Measurements from ENCODE around the gene CARD9.

CARD9 gene

DNA sequence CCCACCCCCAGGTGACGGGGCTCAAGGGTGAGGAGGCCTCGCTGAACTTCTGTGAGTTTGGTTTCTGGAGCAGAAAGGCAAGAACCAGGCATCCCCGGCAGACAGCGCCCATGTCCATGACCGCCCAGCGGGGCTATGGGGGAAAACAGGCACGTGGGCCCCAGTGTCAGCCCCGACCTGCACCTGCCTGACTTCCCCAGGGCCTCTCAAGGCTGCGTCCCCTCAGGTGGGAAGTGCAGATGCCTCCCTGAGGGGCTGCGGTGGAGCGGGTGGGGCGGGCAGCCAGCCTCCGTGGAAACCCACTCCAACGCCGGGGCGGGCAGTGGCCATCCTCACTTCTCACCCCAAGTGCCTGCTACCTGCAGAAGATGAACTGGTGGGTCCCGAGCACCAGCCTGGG, 6.9 kb upstream of the CARD9 start:
- DNase-seq (ENCODE audit: low read depth) = no peak

DNA sequence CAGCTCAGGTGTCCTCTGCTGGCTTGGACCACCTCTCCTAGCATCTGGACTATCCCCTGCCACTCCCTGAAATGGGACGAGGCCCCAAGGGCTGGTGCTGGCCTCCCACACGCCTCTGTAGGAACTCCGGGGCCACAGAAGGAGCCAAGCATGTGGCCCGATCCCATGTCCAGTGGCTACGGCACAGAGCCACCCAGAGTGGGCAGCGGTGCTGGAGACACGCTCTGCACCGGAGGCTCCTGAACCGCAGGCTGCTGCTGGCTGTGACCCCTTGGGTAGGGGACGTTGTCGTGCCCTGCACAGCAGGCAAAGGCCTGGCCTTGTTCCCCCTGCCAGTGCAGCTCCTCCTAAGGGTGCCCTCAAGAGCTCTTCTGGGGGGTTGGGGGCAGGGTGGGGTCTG, 6.4 kb upstream of the CARD9 start:
- no peak for DNase-seq (ENCODE audit: low read depth)

DNA sequence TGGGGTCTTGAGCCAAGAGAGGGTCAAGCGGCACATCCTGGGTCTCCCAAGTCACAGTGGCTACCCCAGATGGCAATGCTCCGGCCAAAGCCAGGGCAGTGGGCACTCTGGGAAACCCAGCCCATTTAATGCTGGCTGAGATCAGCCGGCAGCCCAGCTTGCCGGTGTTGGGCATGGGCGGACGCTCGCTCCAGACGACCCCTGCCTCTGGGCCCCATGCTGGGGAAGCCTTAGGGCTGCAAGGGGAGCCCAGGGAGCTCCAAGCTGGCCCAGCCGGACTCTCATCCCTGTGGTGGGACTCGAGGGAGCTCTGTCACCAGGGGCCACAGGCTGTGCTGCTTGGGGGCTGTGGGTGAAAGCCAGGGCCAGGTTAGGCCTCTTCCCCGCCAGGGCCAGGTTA, 5.9 kb upstream of the CARD9 start:
- DNase-seq (ENCODE audit: low read depth) = no peak

DNA sequence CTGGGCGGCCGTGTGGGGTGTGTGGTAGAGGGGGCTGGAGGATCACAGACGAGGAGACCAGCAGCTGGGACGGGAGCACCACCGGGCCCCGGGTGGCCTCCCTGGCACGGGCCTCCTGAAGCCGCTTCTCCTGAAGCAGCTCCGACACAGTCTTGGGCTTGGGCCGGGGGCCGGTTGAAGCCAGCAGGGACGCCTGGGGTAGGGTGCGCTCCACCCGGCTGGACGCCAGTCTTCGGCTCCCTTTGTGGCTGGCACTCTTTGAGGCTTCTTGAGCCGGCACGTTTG, 5.5 kb upstream of the CARD9 start:
- DNase-seq (ENCODE audit: low read depth) = no peak

DNA sequence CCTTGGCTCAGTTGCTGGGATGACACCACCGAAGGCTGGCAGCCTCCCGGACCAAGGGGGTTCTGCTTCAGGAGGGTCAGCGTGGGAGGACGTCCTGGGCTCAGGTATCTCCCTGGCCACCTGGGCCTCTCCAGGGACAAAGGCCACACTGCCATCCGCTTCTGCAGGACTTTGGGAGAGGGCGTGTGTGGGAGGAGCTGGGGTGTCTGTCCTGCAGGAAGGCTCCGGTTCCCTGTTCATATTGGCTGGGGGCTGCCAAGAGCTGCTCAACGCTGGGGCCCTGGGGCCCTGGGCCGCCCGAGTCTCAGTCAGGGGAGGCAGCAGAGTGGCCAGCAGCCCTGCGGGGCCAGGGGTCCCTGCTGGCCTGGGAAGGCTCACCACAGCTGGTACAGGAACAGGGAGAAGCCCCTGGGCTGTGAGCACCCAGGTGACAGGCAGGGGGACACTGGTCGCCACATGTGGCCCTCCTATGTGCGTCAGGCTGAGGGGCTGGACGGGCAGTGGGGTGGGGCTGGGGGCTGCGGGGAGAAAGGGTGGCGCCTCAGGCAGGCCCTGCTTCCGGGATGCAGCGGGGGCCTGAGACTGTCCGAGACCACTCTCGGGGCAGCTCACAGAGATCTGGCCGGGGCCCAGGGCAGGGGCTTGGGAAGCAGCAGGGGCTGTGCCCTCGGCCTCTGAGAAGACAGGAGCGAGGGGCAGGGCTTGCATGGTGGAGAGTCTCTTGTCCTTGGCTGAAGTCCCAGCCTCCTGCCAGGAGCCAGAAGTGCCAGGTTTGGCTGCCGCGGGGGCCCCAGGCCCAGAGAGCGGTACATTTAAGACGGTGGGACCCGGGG, 4.9 kb upstream of the CARD9 start:
- no peak for DNase-seq (ENCODE audit: low read depth)

DNA sequence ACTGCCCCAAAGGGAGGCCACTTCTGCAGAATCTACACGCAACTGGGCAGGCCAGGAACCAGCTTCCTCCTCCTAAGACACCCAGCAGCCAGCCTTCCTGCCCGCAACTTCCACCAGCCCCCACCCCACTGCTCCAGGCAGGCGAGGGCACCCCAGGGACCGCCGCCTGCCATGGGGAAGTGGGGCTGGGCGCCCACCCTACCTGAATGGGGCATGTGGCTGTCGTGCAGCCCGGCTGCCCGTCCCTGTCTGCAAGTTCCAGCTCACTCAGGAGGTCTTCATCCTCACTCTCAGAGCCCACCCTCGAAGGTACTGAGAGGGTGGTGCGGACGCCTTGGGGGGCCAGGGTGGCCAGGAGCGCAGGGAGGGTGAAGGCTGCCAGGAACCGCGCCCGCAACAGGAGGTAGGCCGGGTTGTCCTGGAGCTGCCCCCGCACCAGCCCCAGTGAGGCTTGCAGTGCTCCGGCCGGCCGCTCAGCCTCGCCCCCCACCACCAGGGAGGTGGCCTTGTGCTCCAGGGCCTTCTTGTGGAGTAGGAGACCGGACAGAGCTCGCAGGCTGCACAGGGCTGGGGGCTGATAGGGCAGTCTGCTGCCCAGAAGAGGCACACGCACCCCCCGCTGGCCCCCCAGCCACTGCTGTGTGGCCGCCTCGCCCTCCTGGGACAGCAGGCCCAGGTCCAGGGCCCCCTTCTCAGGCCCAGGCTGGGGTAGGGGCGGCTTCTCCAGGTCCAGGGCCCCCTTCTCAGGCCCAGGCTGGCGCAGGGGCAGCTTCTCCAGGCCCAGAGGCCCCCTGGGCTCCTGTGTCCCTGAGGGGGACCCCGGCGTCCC, 4.1 kb upstream of the CARD9 start:
- no peak for DNase-seq (ENCODE audit: low read depth)

DNA sequence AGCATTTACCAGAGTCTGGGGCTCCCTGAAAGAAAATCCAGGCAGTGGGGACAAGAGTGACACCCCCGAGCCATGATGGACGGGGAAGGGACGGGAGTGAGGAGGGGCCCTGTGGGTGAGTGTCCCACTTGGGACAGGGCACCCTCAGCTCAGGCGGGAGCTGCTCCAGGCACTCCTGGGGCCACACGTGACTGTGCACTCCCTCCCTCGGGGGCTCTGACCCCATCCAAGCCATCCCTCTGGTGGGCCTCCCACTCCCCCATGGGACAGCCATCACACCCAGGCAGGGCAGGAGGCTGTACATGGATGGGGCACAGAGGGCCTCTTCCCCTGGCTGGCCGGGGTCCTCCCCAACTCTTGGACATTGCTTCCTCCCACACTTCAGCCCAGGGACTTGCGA, 3.0 kb upstream of the CARD9 start:
- no peak for DNase-seq (ENCODE audit: low read depth)

DNA sequence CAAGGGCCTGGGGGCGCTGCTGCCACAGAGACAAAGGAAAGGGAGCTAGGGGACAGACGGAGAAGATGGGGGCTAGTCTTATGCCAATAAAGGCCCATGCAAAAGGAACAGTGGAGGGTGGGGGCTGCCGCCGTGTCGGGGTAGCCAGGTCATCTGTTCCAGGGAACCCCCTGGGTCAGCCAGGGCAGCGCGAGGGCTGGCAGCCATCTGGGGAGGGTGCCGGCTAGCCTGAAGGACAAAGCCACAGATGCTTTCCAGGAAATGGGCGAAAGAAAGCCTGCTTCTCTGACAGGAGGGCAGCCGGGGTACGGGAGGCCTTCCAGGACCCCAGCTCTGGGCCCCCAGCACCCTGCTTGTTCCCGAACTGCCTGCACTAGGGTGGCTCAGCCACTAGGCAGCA, 1.6 kb upstream of the CARD9 start:
- no peak for DNase-seq (ENCODE audit: low read depth)

DNA sequence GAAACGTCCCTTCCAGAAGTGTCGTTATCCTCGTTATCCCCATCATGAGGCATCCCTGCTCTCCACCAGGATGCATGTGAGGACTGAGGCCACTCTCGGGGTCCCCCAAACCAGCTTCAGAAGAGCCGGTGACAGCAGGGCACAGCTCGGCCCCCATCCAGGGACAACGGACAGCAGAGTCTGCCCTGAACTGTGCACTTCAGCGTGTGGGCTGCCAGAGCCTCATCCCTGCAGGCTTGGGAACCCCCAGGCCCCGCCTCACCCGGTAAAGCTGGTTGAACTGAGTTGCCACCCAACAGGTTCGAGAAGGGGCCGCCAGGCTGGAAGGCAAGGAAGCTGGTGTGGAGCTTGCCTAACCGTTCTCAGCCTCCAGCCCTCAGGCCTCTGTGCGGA, 710 bp upstream of the CARD9 start:
- DNase-seq (ENCODE audit: low read depth) = no peak

DNA sequence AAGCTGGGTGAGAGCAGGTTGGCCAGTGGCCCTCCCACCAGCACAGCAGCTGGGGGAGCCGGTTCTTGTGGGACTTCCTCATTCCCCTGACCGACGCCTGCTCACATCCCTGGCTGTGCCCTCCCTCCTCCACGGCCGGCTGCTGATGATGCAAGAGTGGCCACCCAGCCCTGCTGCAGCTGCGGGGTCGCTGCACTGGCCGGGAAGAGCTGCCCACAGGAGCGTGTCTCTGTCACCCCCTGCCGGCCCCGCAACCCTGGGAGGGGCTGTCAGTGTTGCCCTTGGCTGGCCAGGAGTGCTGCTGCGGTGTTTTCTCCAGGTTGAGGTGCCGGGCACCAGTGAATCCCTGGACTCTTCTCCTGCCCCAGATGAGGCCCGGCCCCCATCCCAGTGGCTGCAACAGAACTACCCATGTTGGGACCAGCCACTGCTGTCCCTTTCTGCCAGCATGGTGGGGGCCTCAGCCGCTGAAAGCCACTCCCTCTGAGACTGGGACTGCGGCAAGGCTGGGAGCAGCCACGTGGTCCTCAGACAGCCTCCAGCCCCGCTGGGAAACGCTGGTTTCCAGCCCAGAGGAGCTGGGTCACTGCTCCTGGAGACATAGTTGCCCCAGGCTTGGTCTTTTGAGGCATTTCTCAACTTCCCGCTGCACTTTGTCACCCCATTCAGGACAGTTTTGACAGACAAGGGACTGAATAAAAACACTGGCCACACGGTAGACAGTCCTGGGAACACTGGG, 739 bp downstream of the CARD9 start:
- peak; percentile 69 for DNase-seq (ENCODE audit: low read depth)

DNA sequence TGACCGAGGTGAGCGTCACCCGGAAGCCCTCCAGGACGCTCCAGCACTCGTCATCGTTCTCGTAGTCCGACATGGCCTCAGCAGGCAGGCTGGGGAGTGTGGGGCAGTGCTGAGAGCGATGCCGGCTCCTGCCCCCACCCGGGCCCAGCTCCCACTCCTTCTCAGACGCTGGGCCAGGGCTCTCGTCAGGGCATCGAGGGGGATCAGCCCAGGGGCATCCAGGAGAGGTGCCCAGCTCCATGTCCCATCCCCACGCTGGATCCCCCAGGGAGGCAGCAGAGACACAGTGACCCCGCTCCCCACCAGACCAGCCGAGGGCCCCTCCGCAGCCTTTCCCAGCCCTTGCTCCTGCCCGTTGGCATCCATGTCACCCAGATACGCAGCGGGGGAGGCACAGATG, 1.5 kb downstream of the CARD9 start:
- DNase-seq (ENCODE audit: low read depth) = no peak

DNA sequence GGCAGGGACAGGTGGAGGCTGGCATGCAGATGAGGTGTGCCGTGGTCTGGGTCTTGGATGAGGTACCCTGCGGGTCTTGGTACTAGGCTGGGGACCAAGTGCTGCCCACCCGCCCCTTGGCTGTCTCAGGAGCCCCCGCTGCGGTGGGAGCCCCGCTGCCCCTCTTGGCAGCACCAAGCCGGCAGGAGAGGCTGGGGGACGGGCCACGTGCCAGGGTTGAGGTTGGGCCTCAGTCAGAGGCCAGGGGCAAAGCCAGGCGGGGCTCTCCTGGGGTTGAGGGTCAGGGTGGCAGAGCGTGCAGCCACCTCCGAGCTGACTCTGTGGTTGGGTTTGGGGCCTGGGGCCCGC, 2.0 kb downstream of the CARD9 start:
- DNase-seq (ENCODE audit: low read depth) = no peak

DNA sequence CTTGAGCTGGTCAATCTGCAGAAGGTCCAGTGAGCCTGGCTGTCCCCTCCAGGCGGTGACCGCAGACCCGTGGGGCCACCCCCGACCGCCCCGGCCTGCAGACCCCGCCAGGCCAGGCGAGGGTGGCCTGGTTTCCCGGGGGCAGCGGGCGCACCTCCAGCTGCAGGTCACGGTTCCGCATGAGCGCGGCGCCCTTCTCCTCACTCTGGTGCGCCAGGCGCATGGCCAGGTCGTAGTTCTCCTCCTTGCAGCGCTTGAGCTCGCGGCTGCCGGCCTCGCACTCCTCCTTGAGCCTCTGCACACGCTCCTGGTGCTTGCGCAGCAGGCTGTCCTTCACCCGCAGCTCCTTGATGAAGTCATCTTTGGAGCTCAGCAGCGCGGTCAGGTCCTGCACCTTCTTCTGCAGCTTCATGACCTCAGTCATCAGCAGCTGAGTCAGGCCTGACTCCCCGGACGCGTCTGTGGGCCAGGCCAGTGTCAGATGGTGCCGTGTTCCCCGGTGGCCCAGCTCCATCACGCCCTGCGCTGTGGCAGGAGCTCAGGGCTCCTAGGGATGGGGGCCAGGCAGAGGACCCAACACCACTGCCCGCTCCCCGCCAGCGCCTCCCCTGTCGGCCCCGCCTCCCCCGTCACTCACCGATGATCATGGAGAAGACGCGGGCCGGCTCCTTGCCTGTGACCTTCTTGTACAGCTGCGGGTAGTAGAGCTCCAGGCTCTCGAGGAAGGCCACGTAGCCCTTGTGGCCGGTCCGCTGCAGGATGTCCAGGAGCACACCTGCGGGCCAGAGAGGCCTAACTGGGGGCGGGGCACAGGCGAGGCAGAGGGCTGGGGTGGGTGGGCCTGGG, 2.6 kb downstream of the CARD9 start:
- no peak for DNase-seq (ENCODE audit: low read depth)

DNA sequence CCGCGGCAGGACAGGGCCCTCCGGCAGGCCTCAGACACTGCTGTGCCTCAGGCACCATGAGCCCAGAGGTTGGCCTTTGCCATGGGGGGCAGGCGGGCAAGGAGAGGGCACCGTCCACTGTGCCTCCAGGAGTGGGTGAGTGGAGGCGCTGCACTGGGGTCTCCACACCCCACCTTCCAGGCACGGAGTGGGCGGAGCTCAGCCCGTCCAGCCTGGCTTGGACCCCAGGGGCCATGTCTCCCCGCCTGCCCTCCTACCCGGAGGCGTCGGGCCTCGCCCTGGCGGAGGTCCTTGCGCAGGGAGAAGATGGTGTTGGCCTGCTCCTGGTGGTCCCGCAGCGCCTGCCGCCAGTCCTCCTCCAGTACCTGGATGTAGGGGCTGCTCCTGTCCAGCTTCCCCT, 3.4 kb downstream of the CARD9 start:
- no peak for DNase-seq (ENCODE audit: low read depth)

DNA sequence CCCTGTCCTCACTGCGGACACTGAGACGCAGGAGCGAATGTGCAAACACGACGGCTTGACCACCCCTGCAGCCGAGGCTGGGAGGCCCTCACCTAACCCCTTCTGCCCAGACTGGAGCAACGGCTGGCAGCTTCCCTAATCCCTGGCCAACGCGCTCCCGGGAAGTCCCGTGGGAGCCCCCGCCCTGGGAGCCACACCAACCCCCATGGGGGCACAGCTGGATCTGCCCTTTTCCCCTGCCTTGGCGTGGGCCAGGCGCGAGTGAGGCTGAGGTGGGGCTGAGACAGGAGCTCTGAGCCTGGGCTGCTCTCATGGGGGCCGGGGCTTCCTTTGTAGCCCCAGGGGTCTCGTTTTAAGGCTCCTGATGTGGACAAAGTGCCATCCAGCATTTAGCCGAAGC, 5.3 kb downstream of the CARD9 start:
- DNase-seq (ENCODE audit: low read depth) = no peak

DNA sequence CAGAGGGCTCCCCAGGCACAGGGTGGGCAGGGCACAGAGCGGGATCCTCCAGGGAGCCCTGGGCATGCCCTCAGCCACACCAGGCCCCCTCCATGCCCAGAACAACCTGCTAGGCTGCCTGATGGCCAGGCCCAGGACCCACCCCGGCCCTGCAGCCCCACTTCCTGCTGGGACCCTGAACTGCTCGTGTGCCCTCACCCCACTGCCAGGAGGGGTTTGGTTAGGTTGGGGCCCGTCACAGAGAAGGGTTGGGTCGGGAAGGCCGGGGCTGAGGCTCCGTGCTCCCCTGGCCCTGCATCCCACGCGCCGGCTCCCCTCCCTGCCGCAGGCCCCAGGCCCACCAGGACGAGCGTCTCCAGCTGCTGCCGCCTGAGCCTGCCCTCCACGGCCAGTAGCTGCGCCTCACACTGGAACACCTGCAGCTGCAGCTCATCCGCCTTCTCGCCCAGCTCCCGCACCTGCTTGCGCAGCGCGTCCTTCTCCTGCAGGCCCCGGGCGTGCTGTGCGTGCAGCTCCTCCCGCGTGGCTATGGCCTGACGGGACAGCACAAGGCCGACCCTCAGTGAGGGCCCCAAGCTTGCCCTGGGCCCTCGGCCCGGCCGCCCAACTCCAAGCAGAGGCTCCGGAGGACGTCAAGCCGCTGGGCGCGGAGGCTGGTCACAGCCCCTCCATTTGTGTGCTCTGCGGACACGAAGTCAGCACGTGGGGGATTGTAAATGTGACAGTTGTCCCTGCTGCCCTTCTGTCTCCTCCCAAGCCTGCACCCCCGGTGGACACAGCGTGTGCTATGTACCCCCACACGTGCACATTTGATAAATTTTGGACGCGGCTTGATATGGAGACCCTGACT, 5.9 kb downstream of the CARD9 start:
- DNase-seq (ENCODE audit: low read depth) = no peak

DNA sequence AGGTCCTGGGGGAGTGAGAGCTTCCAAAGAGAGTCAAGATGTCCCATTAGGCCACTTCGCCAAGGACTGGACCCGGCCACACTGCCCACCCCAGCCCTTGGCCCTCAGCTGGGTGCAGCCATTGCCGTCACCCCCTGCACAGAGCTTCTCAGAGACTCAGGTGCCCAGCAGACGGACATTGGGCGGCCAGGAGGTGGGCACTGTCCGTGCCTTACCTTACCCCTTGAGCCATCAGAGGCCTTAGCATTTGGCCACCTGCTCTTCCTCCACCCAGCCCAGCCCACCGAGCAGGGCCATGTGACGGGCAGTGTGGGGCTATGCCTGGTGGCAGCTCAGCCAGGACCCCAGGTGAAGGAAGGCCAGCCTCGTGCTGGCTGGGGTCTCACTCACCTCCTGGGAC, 6.6 kb downstream of the CARD9 start:
- DNase-seq (ENCODE audit: low read depth) = no peak

DNA sequence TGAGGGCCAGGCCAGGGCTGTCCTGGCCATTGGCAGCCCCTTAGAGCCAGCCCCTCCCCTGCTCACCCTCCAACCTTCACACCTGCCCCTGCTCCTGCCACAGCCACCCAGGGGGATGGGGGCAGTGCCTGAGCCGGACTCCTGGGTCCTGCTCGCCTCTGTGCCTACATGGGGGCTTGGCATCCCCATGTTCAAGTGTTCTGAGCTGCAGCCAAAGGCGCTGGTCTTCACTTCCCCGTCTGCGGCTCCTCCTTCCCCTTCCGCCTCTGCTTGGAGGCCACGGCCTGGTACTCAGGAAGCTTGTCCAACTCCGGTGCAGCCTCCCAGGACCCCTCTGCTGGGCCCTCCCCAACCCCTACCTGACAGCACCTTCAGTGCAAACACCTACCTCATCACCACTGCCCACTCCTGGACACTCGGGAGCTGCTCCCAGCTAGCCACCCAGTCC, 7.7 kb downstream of the CARD9 start:
- DNase-seq (ENCODE audit: low read depth) = no peak

DNA sequence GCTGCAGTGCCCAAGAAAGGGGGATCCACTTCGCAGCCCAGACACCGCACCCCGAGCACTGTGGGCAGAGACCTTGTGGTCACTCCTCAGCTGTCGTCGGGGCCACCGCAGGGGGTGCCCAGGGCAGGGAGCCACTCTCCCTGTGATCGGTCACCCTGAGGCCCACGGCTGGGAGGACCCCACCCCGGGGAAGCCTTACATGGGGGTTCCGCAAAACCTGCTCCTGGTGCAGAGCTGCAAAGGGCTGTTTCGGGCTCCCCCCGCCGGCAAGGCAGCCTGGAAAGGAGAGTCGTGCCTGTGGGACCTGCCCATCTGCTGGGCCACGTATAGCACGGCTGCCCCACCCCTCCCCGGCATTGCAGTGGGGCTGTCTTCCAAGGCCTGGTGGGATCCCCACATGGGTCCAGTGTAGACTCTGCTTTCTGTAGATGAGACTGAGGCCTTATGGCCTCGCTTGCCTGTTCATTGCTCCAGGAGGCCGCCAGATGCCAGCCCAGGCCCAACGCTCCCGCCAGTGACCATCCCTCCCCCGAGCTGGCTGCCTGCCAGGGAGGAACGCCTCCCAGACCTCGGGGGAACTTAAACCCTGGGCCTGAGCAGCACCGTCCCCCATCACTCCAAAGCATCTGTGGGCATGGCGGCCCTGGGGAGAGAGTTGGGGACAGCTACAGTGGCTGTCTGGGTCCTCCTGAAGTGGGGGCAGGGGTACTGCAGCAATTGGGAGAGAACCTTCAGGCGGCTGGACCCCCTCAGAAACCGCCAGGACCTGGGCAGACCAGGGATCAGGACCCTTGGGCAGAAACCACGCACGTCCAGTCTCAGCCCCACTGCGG, 8.3 kb downstream of the CARD9 start:
- no peak for DNase-seq (ENCODE audit: low read depth)
